Measurements from ENCODE around the gene USE1. TPM values are rescaled to one million over a fixed set of nuclear protein-coding genes. Genes with fewer than 3 reads are reported as not detected.

USE1 gene
- total RNA-seq, 2 donors from 2014 or later, result 24.5 to 30.3 TPM

DNA sequence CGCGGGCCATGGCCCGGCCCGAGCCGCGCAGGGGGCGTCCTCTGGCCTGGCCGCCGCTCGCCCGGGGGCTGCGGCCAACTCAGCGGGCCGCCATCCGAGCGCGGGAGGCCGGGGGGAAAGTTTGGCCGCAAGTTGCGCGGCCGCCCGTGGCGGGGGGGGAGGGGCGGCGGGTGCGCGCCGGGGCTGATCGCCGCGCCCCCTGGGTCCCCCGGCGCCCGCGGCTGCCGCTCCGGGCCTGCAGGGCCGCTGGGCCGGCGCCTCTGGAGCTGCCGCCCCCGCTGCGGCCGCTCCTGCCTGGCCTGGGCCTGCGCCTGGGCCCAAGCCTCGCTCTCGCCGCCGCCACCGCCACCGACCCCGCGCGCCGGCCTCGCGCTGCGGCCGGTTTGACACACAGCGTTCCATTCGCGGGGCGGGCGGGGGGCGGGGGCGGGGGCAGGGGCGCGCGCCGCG is 30.4 kb downstream of the USE1 start, which contains the start of gene NR2F6:
Gene NR2F6 (minus strand): TSS at position 385 of the 450 bp plus-strand sequence. CDS start 699 bp downstream, outside the sequence.
- TF ChIP-seq, protein P1, sequence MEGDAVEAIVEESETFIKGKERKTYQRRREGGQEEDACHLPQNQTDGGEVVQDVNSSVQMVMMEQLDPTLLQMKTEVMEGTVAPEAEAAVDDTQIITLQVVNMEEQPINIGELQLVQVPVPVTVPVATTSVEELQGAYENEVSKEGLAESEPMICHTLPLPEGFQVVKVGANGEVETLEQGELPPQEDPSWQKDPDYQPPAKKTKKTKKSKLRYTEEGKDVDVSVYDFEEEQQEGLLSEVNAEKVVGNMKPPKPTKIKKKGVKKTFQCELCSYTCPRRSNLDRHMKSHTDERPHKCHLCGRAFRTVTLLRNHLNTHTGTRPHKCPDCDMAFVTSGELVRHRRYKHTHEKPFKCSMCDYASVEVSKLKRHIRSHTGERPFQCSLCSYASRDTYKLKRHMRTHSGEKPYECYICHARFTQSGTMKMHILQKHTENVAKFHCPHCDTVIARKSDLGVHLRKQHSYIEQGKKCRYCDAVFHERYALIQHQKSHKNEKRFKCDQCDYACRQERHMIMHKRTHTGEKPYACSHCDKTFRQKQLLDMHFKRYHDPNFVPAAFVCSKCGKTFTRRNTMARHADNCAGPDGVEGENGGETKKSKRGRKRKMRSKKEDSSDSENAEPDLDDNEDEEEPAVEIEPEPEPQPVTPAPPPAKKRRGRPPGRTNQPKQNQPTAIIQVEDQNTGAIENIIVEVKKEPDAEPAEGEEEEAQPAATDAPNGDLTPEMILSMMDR (IDR thresholded peaks at IDR 0.05), result no peak
- no peak for TF ChIP-seq POLR2AphosphoS5 (IDR thresholded peaks at IDR 0.05)
- TF ChIP-seq POLR2A (IDR thresholded peaks at IDR 0.05), result peak; percentile 26
- no peak for DNase-seq (ENCODE audit: low spot score)
- Histone ChIP-seq H3K27me3 (replicated peaks; ENCODE audit: insufficient read depth) (no peaks in the 10 kb centered on the region), H3K4me1 (replicated peaks) (no peaks in the 10 kb centered on the region), H3K9me3 (no peaks in the 10 kb centered on the region), H3K36me3 (no peaks in the 10 kb centered on the region), H3K27ac (peak within 1 kb of the TSS; percentile 79 to 80), H3K4me3 (peak within 1 kb of the TSS; percentile 53 to 87)
- intact Hi-C loops (cut with DNase I), result no loop called here
- WGBS, result 0% methylated on average over 10 of the region's 72 CpGs

DNA sequence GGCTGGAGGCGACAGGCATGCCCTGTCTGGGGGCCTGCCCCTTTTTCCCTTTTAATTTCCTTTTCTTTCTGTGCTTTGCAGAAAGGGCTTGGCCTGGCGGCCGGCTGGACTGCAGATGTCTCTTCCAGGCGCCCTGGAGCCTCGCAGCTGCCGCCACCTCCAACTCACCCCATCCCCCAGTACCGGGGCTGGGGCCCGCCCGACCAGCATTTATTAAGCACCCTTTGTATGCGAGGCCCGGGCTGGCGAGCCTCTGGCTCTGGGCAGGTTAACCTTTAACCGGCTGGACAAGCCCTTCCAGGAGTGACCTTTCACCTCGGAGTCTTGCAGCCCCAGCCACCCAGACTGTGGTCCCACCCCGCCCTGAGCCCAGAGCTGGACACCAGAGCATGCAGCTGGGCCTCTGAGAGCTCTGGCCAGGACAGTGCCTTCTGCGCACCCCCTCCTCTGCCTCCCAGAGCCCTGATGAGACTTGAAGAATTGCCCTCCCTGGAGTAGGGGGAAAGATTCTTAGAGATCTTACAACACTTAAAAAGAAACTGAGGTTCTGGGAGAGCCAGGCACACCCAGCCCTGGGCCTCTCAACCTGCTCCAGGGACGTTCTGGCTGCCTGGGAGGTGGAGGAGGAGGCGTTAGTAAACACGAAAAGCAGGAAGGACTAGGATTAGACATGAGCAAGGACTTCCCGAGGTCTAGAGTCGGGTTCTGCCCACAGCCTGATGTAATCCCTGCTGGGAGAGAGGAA is 31.7 kb downstream of the USE1 start:
- H3K4me3 ChIP-seq, result peak overlapping the region; percentile 53 to 87
- no peaks in the 10 kb centered on the region for H3K36me3 ChIP-seq
- H3K9me3 ChIP-seq, result no peaks in the 10 kb centered on the region
- H3K4me1 ChIP-seq (replicated peaks), result no peaks in the 10 kb centered on the region
- peak overlapping the region; percentile 79 to 80 for H3K27ac ChIP-seq
- intact Hi-C loops (cut with DNase I), result loop anchor here (2.0 kb wide), 1 partner anchor 20 kb away; the partner anchor contains the start of gene BABAM1
- WGBS, result 24% methylated on average over 21 of the region's 21 CpGs
- H3K27me3 ChIP-seq (replicated peaks; ENCODE audit: insufficient read depth), result no peaks in the 10 kb centered on the region
- DNase-seq (ENCODE audit: low spot score), result no peak
- TF ChIP-seq POLR2A (IDR thresholded peaks at IDR 0.05), result no peak
- TF ChIP-seq, protein P1 (IDR thresholded peaks at IDR 0.05), result peak in 1 of 4 experiments; percentile 18
- TF ChIP-seq POLR2AphosphoS5 (IDR thresholded peaks at IDR 0.05), result no peak

DNA sequence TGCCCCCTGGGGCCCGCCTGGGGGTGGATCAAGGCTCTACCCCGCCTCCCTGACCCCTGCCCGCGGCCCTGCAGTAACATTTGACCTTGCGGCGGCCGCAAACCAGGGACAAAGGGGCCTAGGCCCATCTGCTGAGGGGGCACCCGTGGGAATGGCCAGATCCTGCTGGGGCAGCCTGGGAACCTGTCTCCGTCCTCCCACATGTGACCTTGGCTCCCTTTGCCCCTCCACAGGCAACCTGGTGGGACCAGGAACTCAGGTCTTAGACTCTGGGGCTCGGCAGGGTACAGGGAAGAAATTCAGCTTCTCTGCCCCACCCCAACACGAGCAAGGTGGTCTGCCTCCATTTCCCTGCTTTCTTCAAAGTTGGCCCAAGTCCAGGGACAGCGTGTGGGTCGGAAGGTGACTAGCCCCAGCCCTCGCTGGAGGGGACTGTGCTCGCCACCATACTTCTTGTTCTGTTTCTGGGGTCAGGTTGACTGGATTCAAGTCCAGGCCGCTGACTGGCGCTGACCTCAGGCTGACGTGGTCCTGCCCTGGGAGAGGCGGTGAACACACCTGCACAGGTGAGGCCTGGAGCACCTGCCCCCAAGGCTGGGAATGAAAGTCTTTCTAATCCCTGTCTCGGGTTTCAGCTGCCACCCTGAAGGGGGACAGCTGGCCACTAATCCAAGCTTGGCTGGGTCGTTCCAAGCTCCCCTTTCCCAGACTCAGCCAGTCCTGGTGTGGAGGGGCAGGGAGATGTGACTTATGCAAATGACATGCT is 33.0 kb downstream of the USE1 start:
- intact Hi-C loops (cut with DNase I), result no loop called here
- TF ChIP-seq POLR2A (IDR thresholded peaks at IDR 0.05) (no peak), POLR2AphosphoS5 (IDR thresholded peaks at IDR 0.05) (no peak)
- TF ChIP-seq, protein P1 (IDR thresholded peaks at IDR 0.05), result no peak
- Histone ChIP-seq H3K27me3 (replicated peaks; ENCODE audit: insufficient read depth) (no peaks in the 10 kb centered on the region), H3K27ac (no peak overlapping the region), H3K4me3 (no peak overlapping the region), H3K4me1 (replicated peaks) (no peaks in the 10 kb centered on the region), H3K36me3 (no peaks in the 10 kb centered on the region), H3K9me3 (no peaks in the 10 kb centered on the region)
- DNase-seq (ENCODE audit: low spot score), result no peak
- 65% methylated on average over 17 of the region's 21 CpGs for WGBS

GRCh38 chr19:17249887-17250548 is 34.9 kb downstream of the USE1 start:
- TF ChIP-seq POLR2A (IDR thresholded peaks at IDR 0.05) (no peak), POLR2AphosphoS5 (IDR thresholded peaks at IDR 0.05) (no peak)
- TF ChIP-seq, protein P1 (IDR thresholded peaks at IDR 0.05), result no peak
- H3K36me3 ChIP-seq, result no peaks in the 10 kb centered on the region
- intact Hi-C loops (cut with DNase I), result no loop called here
- H3K4me3 ChIP-seq, result no peak overlapping the region
- H3K4me1 ChIP-seq (replicated peaks), result no peaks in the 10 kb centered on the region
- no peak for DNase-seq (ENCODE audit: low spot score)
- WGBS, result 77% methylated on average over 14 of the region's 15 CpGs
- H3K27me3 ChIP-seq (replicated peaks; ENCODE audit: insufficient read depth), result no peaks in the 10 kb centered on the region
- no peaks in the 10 kb centered on the region for H3K9me3 ChIP-seq
- H3K27ac ChIP-seq, result no peak overlapping the region

Measured in prostate gland (tissue), 2 donors.